HepG2 (cell line): ENCODE results near the gene FAM120B.

ENCODE experiments used
- DNMT1 ChIP-seq: sonication (generic); formaldehyde crosslinking; IDR thresholded peaks from 2 replicates; pipeline ENCODE4 v1.5.1; 2020; ENCODE audit warnings: mild to moderate bottlenecking, missing genetic modification reagents
- GABPA ChIP-seq, 2 experiments: IDR thresholded peaks; 2 replicates each; pipeline ENCODE4 v1.6.1; 2011 to 2016; ENCODE audit warnings: low read depth in 2 of 2, low read length in 1 of 2, missing biosample characterization in 1 of 2, missing genetic modification characterization in 1 of 2
- NFAT5 ChIP-seq: sonication (generic); formaldehyde crosslinking; IDR thresholded peaks from 2 replicates; pipeline ENCODE4 v1.4.0; 2020; ENCODE audit warnings: missing genetic modification reagents
- POLR2A ChIP-seq, 2 experiments: IDR thresholded peaks; 2 replicates each; pipeline ENCODE4 v1.6.1; 2011; ENCODE audit warnings: low read depth in 2 of 2, low read length in 2 of 2, mild to moderate bottlenecking in 1 of 2, moderate library complexity in 1 of 2; ENCODE audit not compliant: insufficient read depth in 1 of 2
- SP2 ChIP-seq: sonication (generic); formaldehyde crosslinking; IDR thresholded peaks from 2 replicates; pipeline ENCODE4 v1.5.1; 2020; ENCODE audit warnings: mild to moderate bottlenecking, missing genetic modification reagents
- SUZ12 ChIP-seq: fragments of 150-350 bp; IDR thresholded peaks from 2 replicates; pipeline ENCODE4 v1.6.1; 2014; ENCODE audit warnings: low read depth, low read length
- ZBTB21 ChIP-seq: sonication (generic); formaldehyde crosslinking; IDR thresholded peaks from 2 replicates; pipeline ENCODE4 v1.4.0; 2020; ENCODE audit warnings: missing genetic modification reagents
- ZNF282 ChIP-seq: fragments of 450-650 bp; IDR thresholded peaks from 2 replicates; pipeline ENCODE4 v1.6.1; 2018; ENCODE audit not compliant: partially characterized antibody
- ZNF441 ChIP-seq: sonication (generic); formaldehyde crosslinking; IDR thresholded peaks from 2 replicates; pipeline ENCODE4 v1.7.0; 2021; ENCODE audit warnings: missing genetic modification reagents, borderline replicate concordance
- ZNF496 ChIP-seq: sonication (generic); formaldehyde crosslinking; IDR thresholded peaks from 2 replicates; pipeline ENCODE4 v1.8.1; 2023; ENCODE audit warnings: mild to moderate bottlenecking, moderate library complexity, missing genetic modification reagents; ENCODE audit not compliant: insufficient replicate concordance
- ZNF674 ChIP-seq: sonication (generic); formaldehyde crosslinking; IDR thresholded peaks from 2 replicates; pipeline ENCODE4 v1.5.0; 2020; ENCODE audit warnings: low read depth, mild to moderate bottlenecking, missing genetic modification reagents

- TF ChIP-seq SP2 (CRISPR knock-in tag), result no peak
- no peak for TF ChIP-seq POLR2A (IDR thresholded peaks at IDR 0.05; ENCODE audit: insufficient read depth in 1 of 2, low read depth in 2 of 2, low read length in 2 of 2)
- no peak for TF ChIP-seq ZBTB21 (CRISPR knock-in tag)
- TF ChIP-seq ZNF496, result no peak
- TF ChIP-seq NFAT5 (CRISPR knock-in tag), result no peak
- no peak for TF ChIP-seq ZNF674 (CRISPR knock-in tag)
- TF ChIP-seq ZNF282, result no peak
- TF ChIP-seq SUZ12, result no peak
- TF ChIP-seq DNMT1 (CRISPR knock-in tag), result no peak
- TF ChIP-seq GABPA (IDR thresholded peaks at IDR 0.05; ENCODE audit: low read depth, low read length), result no peak
- no peak for TF ChIP-seq GABPA (CRISPR knock-in tag; IDR thresholded peaks at IDR 0.05; ENCODE audit: low read depth)
- no peak for TF ChIP-seq ZNF441 (CRISPR knock-in tag)
Observed at GRCh38 chr6:170448751-170449630, 142.4 kb downstream of the FAM120B start.
